Measurements from ENCODE around the gene ZC3H12C.

Gene ZC3H12C

DNA sequence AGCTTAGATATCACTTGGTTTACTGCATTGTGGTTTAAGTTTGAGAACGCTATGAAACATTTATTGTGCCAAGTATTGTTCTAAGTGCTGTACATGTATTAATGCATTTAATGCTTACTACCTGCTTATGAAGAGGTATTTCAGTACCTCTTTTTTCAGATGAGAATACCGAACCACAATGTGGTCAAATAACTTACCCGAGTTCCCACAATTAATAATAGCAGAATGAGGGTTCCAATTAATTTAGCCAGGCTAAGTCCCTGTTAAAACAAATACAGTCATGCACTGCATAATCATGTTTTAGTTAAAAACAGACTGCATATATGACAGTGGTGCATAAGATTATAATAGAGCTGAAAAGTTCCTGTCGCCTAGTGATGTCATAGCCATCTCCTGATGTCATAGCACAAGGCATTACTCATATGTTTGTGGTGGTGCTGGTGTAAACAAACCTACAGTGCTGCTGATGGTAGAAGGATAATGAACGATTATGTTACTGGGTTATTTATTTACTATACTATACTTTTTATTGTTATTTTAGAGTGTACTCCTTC, 4.3 kb downstream of the ZC3H12C start:
- no peak for DNase-seq

DNA sequence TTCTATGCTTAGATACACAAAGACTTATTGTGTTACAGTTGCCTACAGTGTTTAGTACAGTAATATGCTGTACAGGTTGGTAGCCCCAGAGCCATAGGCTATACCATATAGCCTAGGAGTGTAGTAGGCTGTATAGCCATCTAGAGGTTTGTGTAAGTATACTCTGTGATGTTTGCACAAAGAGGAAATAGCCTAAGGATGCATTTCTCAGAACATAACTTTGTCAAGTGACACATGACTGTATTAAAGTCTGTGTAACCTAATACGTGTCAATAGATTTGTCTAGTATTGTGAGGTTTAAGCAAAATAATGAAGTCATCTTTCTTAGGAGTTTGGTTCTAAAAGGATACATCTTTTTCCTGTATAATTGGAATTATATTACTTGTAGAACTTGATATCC, 5.5 kb downstream of the ZC3H12C start:
- no peak for DNase-seq

DNA sequence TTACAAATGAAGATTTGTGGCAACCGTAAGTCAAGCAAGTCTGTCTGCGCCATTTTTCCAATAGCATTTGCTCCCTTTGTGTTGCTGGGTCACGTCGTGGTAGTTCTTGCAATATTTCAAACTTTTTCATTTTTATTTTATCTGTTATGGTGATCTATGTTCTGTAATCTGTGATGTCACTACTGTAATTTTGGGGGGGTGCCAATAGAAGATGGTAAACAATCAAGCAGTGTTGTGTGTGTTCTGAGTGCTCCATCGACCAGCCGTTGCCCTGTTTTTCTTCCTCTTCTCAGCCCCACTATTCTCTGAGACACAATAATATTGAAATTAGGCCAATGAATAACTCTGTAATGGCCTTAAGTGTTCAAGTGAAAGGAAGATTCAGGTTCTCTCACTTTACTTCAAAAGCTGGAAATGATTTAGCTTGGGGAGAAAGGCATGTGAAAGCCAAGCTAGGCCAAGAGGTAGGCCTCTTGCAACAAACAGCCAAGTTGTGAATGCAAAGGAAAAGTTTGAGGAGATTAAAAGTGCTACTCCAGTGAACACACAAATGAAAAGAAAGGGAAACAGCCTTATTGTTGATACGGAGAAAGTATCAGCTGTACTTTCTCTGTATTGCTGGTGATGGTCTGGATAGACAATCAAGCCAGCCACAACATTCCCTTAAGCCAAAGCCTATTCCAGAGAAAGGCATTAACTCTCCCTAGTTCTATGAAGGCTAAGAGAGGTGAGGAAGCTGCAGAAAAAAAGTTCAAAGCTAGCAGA, 7.5 kb downstream of the ZC3H12C start:
- no peak for DNase-seq

DNA sequence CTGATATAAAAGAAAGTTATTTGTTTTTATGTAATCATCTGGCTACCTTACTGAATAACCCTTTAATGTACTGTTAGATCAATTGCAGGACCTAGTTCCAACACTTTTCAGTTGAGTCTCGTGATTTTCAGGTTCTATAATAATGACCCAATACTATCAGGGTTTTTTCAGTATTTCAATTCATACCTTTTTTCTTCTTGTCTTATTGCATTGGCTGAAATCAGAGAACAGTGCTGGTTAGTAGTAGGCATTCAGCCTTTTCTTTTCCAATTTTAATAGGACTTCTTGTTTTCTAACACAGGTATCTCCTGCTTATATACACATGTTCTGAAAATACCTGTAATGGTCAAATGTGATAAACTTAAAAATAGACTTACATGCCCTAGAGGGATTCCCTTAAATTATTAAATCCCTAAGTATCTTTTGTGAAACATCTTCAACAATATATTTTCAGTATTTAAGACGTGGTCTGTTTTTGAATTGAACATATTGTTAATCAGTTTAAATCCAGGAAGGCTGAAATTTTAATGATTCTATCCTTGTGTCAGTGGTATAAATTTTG, 13.6 kb downstream of the ZC3H12C start:
- no peak for DNase-seq

DNA sequence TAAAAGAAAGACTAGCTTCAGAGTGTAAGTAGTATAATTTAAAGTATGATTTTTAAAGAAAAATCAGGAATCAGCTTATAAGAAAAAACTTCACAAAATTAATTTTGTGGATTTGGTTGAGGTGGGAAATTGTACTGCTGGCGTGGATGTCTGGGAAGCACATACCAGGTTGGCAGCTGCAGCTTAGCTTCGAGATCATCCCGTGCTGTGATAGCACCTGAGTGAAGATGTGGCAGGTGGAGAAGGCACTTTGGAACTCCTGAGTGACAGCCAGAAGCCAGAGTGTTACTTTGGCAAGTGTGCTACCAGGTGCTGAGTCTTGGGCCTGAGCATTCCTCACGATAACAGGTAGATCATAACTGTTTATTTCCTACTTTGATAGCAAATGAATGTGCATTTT, 17.7 kb downstream of the ZC3H12C start:
- no peak for DNase-seq

DNA sequence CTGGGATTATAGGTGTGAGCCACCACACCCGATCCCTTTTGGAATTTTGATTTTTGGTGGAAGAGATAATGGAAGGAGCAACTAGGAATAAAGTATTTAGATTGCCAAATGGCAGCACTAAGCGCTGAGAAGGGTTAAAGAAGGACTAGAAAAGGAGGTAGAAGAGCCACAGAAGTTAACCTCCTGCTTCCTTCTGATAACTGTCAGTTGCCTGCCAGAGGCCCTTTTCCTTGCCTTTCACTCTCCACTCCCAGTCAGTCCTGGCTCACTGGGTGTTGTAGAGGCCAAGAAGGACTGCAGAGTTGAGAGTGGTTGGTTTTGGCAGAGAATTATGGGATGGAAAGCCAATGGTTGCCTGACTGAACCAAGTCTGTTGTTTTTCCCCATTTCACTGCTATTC, 19.3 kb downstream of the ZC3H12C start:
- DNase-seq, result no peak

- no peak for DNase-seq
Measured at GRCh38 chr11:110113505-110113904, 20.3 kb downstream of the ZC3H12C start.

DNA sequence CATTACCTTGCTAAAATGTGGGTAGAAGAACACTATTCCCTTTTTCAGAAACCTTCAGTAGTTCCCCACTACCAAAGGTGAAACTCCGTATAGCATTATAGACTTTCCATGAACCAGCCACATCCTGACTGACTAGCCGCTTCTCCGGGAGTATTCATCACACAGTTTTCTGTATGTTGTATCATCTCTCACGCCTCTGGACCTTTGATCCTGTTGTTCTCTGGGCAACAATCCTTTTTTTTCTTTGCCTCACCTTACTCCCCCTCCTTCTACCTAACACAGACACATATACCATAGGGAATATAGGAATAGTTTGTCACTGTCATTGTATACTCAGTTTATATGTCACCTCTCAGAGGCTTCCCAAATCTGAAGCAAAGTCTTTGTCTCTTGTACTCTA, 20.8 kb downstream of the ZC3H12C start:
- DNase-seq, result no peak

GRCh38 chr11:110119317-110119716, 26.1 kb downstream of the ZC3H12C start:
- no peak for DNase-seq

- no peak for DNase-seq
Measured at GRCh38 chr11:110121204-110121603, 28.0 kb downstream of the ZC3H12C start.

DNA sequence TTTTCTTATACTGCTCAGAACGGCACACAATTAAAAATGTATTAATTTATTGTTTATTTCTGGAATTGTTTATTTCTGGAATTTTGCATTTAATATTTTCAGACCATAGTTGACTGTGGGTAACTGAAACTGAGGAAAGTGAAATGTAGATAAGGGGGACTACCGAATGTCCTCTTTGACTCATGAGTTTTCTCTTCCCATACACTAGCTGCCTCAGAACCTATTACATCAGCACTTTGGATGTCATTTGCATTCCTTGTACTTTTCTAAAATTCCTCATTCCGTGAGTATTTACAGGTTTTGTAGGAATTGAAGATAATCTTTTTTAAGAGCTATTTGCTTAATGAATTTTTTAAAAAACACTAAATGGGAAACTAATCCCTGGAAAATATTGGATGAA, 29.8 kb downstream of the ZC3H12C start:
- DNase-seq, result no peak

GRCh38 chr11:110124605-110125004, 31.4 kb downstream of the ZC3H12C start:
- no peak for DNase-seq

DNA sequence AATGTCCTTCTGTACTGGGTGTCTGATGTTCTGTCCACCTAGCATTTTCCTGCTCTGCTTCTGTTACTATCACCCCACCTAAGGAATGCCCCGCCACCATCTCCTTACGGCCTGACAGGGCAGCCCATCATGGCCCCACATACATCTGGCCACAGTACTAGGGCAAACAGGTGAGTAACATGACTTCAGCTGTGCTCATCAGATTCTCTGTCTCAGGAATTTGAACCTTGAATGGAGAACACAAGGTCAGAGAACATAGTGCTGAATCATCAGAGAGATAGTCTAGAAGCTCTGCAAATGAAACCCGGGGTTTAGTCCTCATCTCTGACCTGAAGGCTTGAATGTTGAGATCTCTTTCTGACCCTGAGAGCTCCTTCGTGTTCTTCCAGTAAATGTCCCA, 32.4 kb downstream of the ZC3H12C start:
- DNase-seq, result no peak

DNA sequence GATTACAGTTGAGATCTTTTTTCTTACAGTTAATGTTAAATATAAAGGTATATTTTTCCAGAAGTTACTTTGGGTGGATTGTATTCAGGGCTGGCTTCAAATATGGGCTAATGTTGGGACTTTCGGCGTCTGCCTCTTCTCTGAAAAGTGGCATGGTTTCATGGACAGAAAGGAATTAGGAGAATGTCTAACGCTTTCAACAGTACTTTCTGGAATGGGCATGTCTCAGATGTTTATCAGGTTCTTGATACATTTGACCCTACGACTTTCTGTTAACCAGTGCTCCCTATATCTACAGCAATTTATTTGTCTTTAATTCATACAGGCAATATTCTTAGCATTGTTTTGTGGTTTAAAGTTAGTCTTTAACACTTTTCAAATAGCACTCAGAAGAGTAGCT, 33.7 kb downstream of the ZC3H12C start:
- no peak for DNase-seq

GRCh38 chr11:110128161-110128560, 35.0 kb downstream of the ZC3H12C start:
- peak; percentile 6 for DNase-seq

GRCh38 chr11:110130642-110131238, 37.5 kb downstream of the ZC3H12C start:
- peak; percentile 19 for DNase-seq

GRCh38 chr11:110131386-110132123, 38.4 kb downstream of the ZC3H12C start:
- DNase-seq, result no peak

GRCh38 chr11:110133160-110133559, 40.0 kb downstream of the ZC3H12C start:
- no peak for DNase-seq

DNA sequence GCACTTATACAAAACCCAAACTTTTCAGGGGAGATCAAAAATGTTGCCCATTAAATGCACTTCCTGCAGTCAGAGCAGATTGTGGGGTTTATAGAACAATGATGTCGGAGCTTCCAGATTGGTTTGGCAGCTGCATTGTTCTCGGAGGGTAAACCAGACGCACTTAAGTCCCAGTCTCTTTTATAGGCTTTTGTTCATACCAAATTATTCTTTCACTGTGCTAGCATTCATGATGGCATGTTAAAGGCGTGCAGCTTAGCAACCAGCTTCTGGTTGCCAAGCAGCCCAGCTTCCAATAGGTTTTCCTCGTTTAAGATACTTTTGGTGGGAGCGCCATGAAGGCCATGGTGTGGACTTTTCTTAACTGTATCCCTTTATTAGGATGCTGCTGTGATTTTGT, 40.9 kb downstream of the ZC3H12C start:
- no peak for DNase-seq

DNA sequence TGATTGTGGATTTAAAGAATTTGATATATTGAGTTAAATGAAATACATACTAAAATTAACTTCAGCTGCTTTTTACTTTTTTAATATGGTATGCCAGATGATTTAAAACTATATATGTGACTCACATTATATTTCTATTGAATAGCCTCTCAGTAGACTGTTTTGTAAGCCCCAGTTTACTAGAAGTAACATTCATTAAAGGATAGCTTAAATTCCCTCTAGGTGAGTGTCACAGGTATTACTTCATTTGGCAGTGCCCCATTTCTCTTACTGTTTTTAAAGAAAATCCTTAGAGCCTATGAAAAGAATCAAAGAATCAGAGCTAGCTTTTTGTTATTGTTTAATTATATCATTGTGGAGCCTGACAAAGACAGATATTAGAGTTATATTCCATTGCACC, 48.6 kb downstream of the ZC3H12C start:
- no peak for DNase-seq

DNA sequence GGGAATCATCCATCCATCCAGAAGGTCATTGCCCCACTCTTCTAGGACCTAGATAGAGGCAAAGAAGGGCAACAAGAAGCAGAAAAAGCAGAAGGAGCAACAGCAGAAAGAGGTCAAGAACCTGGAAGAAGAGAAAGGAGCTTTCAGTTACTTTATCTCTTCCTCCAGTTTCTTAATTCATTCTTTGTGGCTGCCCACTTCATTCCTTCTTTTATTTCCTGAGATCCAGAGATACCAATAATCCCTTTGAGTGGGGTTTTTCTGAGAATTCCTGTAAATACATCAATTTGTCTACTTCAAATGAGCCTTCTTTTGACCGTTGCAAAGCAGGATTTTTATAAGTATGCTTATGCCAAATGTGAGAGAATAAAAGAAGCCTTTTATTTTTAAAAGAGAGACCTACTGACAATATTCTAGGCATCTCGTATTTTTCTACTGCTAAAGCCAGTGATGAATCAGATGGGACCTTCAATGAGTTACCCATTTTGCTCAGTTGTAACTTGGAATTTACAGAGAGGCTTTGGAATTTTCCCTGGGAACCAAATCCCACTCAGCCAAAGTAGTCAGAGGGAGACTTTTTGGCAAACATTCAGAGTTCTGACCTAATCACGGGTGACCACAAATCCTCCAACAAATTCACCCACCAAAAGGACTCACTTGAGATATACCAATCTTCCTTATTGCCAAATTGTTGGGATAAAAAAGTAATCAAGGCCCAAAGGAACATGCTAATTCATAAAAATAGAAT, 54.9 kb downstream of the ZC3H12C start:
- no peak for DNase-seq
